GM12878 (cell line): ENCODE measurements around the gene PIAS2. TPM values are rescaled to one million over a fixed set of nuclear protein-coding genes. Genes with fewer than 3 reads are reported as not detected.

Experiments
- ATAC-seq: fragments of 200-7000 bp; cut with Tn5 transposase; 3 replicates; pipeline ENCODE4 v1.9.1; 2020; ENCODE audit warnings: mild to moderate bottlenecking, moderate library complexity
- BruUV-seq: library from RNA; stranded (reverse); fragments of 400-500 nt; replicated peaks from 2 replicates; lab custom pipeline; 2021; lab: Mats Ljungman, UMichigan
- CTCF ChIA-PET: fragments of 300-600 bp; sonication (Branson Sonifier 250); formaldehyde crosslinking; extraction: SDS; loops from one replicate; lab custom pipeline; 2021; ENCODE audit warnings: inconsistent platforms; lab: Yijun Ruan, JAX
- POLR2A ChIA-PET: fragments of 350-600 bp; formaldehyde crosslinking; extraction: SDS; loops from one replicate; lab custom pipeline; 2021; ENCODE audit warnings: inconsistent platforms; lab: Charles Lee
- RAD21 ChIA-PET: fragments of 300-600 bp; sonication (Branson Sonifier 250); formaldehyde crosslinking; loops from one replicate; lab custom pipeline; 2023; ENCODE audit warnings: antibody characterized with exemption; ENCODE audit not compliant: unreplicated experiment; lab: Charles Lee
- SMC1A ChIA-PET: fragments of 300-600 bp; sonication (Branson Sonifier 250); formaldehyde crosslinking; loops from one replicate; lab custom pipeline; 2023; ENCODE audit not compliant: unreplicated experiment, uncharacterized antibody; lab: Charles Lee
- DNase-seq: peaks from one replicate; pipeline ENCODE4 v3.0.0-alpha.2; 2011; ENCODE audit warnings: low read depth, low spot score
- FAIRE-seq: peaks from 3 replicates; lab custom pipeline; 2011; peaks lifted over from hg19 to GRCh38; lab: Jason Lieb, UNC
- H2AFZ ChIP-seq: 2 replicates; pipeline ENCODE4 v1.6.0; 2011; ENCODE audit warnings: low read depth, low read length, control low read depth; ENCODE audit not compliant: control insufficient read depth
- H3K27ac ChIP-seq: 2 replicates; pipeline ENCODE4 v1.5.1; 2011; ENCODE audit warnings: control low read depth; ENCODE audit not compliant: control insufficient read depth, insufficient read depth
- H3K27me3 ChIP-seq, 2 experiments: replicated peaks in 1 of 2; 2 replicates each; pipeline versions ENCODE4 v1.6.0 to v1.6.1; 2011; ENCODE audit warnings: low read length in 1 of 2; ENCODE audit not compliant: control insufficient read depth in 2 of 2, insufficient read depth in 2 of 2
- H3K36me3 ChIP-seq, 2 experiments: 2 replicates each; pipeline ENCODE4 v1.5.1; 2011; ENCODE audit warnings: low read length in 1 of 2; ENCODE audit not compliant: control insufficient read depth in 2 of 2, insufficient read depth in 2 of 2
- H3K4me1 ChIP-seq: 2 replicates; pipeline ENCODE4 v1.6.1; 2011; ENCODE audit warnings: mild to moderate bottlenecking, low read length, moderate library complexity, mixed read lengths; ENCODE audit not compliant: control insufficient read depth, insufficient read depth
- H3K4me2 ChIP-seq: 2 replicates; pipeline ENCODE4 v1.6.0; 2011; ENCODE audit warnings: control low read depth; ENCODE audit not compliant: control insufficient read depth, insufficient read depth
- H3K4me3 ChIP-seq: fragments of 200-600 bp; sonication (generic); 2 replicates; pipeline ENCODE4 v1.5.1; 2016
- H3K79me2 ChIP-seq: 2 replicates; pipeline ENCODE4 v1.6.0; 2011; ENCODE audit warnings: low read length; ENCODE audit not compliant: control insufficient read depth, insufficient read depth
- H3K9ac ChIP-seq: 2 replicates; pipeline ENCODE4 v1.8.0; 2011; ENCODE audit warnings: low read length, control low read depth, mixed read lengths; ENCODE audit not compliant: control insufficient read depth, insufficient read depth
- H3K9me3 ChIP-seq: replicated peaks from 3 replicates; pipeline ENCODE4 v1.5.1; 2011; ENCODE audit warnings: mild to moderate bottlenecking, low read length; ENCODE audit not compliant: control insufficient read depth, insufficient read depth
- H4K20me1 ChIP-seq: 2 replicates; pipeline ENCODE4 v1.6.0; 2011; ENCODE audit not compliant: control insufficient read depth, insufficient read depth
- ATF7 ChIP-seq: fragments of 450-650 bp; IDR thresholded peaks from 2 replicates; pipeline ENCODE4 v1.6.1; 2016; ENCODE audit warnings: low read depth, mild to moderate bottlenecking
- BHLHE40 ChIP-seq, 2 experiments: fragments of 450-650 bp in 1 of 2; IDR thresholded peaks; 2 replicates each; pipeline ENCODE4 v1.6.1; 2011 to 2017; ENCODE audit warnings: low read depth in 2 of 2, borderline replicate concordance in 1 of 2, improper control_type of control experiment in 1 of 2, low read length in 1 of 2, mild to moderate bottlenecking in 1 of 2
- CBX3 ChIP-seq: fragments of 200-600 bp; sonication (generic); IDR thresholded peaks from 2 replicates; pipeline ENCODE4 v1.6.1; 2016; ENCODE audit warnings: low read depth, borderline replicate concordance
- CHD1 ChIP-seq: IDR thresholded peaks from 2 replicates; pipeline ENCODE4 v1.6.1; 2012; ENCODE audit warnings: low read depth, low read length, improper control_type of control experiment
- DPF2 ChIP-seq: fragments of 450-650 bp; IDR thresholded peaks from 2 replicates; pipeline ENCODE4 v1.6.1; 2017; ENCODE audit warnings: mild to moderate bottlenecking
- HDGF ChIP-seq: fragments of 450-650 bp; IDR thresholded peaks from 2 replicates; pipeline ENCODE4 v1.6.1; 2016; ENCODE audit warnings: antibody characterized with exemption
- JUND ChIP-seq: IDR thresholded peaks from 2 replicates; pipeline ENCODE4 v1.6.1; 2012; ENCODE audit warnings: low read depth, mild to moderate bottlenecking, low read length, improper control_type of control experiment, moderate library complexity
- KAT2A ChIP-seq: conservative IDR thresholded peaks from 2 replicates; pipeline ENCODE4 v1.6.1; 2011; ENCODE audit warnings: low read depth, low read length; ENCODE audit not compliant: control insufficient read depth
- MEF2B ChIP-seq: fragments of 450-650 bp; IDR thresholded peaks from 2 replicates; pipeline ENCODE4 v1.6.1; 2018; ENCODE audit warnings: mild to moderate bottlenecking, moderate library complexity; ENCODE audit not compliant: partially characterized antibody, poor library complexity, severe bottlenecking
- NRF1 ChIP-seq: conservative IDR thresholded peaks from 2 replicates; pipeline ENCODE4 v1.6.1; 2011; ENCODE audit warnings: mild to moderate bottlenecking, low read depth, low read length, improper control_type of control experiment
- PAX5 ChIP-seq: IDR thresholded peaks from 2 replicates; pipeline ENCODE4 v1.6.1; 2011; ENCODE audit warnings: low read depth, low read length, borderline replicate concordance
- PAX8 ChIP-seq: fragments of 450-650 bp; IDR thresholded peaks from 2 replicates; pipeline ENCODE4 v1.6.1; 2017; ENCODE audit warnings: mild to moderate bottlenecking, moderate library complexity
- POLR2AphosphoS2 ChIP-seq: IDR thresholded peaks from 2 replicates; pipeline ENCODE4 v1.6.1; 2011; ENCODE audit warnings: low read depth, mild to moderate bottlenecking, low read length, improper control_type of control experiment, moderate library complexity
- POU2F2 ChIP-seq: IDR thresholded peaks from 3 replicates; pipeline ENCODE4 v1.6.1; 2011; ENCODE audit warnings: low read depth, mild to moderate bottlenecking, low read length, borderline replicate concordance
- RCOR1 ChIP-seq: conservative IDR thresholded peaks from 2 replicates; pipeline ENCODE4 v1.6.1; 2012; ENCODE audit warnings: low read depth, low read length, improper control_type of control experiment
- RFX5 ChIP-seq: IDR thresholded peaks from 2 replicates; pipeline ENCODE4 v1.6.1; 2011; ENCODE audit warnings: low read depth, low read length, improper control_type of control experiment
- SIN3A ChIP-seq: IDR thresholded peaks from 2 replicates; pipeline ENCODE4 v1.6.1; 2012; ENCODE audit warnings: low read depth, low read length, improper control_type of control experiment
- SP1 ChIP-seq: IDR thresholded peaks from one replicate; pipeline ENCODE4 v1.6.1; 2011; ENCODE audit warnings: low read depth, low read length
- ZNF24 ChIP-seq: fragments of 450-650 bp; IDR thresholded peaks from 2 replicates; pipeline ENCODE4 v1.6.1; 2017; ENCODE audit warnings: antibody characterized with exemption, mild to moderate bottlenecking
- WGBS: methylation state at CpG from one replicate; pipeline ENCODE4 v1.1.6; 2016; ENCODE audit warnings: low lambda C conversion rate; ENCODE audit not compliant: insufficient replicate concordance, insufficient coverage; ENCODE audit errors: missing lambda C conversion rate; 5-methylcytosine and 5-hydroxymethylcytosine counted together
- in situ Hi-C: fragments of 300-500 bp; cut with MboI; formaldehyde crosslinking; loops from 9 replicates; pipeline ENCODE4 v1.14.3; 2018; ENCODE audit warnings: mixed read lengths
- intact Hi-C: fragments of 100-400 bp; cut with micrococcal nuclease; formaldehyde crosslinking; loops from one replicate; pipeline ENCODE4 v1.14.2; 2022; ENCODE audit not compliant: unreplicated experiment
- polyA plus RNA-seq, 11 experiments: library from polyadenylated mRNA; depleted of rRNA in 4 of 11; unstranded in 6 of 11; stranded (reverse) in 5 of 11; fragments of >200 nt; fragmentation: Nextera tagmentation in 4 of 11; fragmentation: Illumina TruSeq in 1 of 11; extraction: Ambion mirVana in 4 of 11; extraction: Trizol in 1 of 11; gene quantifications; 1 replicate in 1 of 11; 2 replicates in 10 of 11; pipeline versions ENCODE4 v1.2.1 to v1.2.3, GENCODE V29; 2011 to 2016; ENCODE audit warnings: inconsistent platforms in 2 of 11, missing spikeins in 2 of 11, low read depth in 1 of 11
- total RNA-seq, 4 experiments: library from RNA; depleted of rRNA in 3 of 4; stranded (reverse); fragments of >200 nt in 3 of 4; fragmentation: Illumina TruSeq in 1 of 4; extraction: Trizol in 1 of 4; gene quantifications; 2 replicates each; pipeline versions ENCODE4 v1.2.1 to v1.2.3, GENCODE V29; 2013 to 2021
- TF ChIP-seq, protein P1 (sequence below): IDR thresholded peaks from 2 replicates; pipeline ENCODE4 v1.6.1; 2012; ENCODE audit warnings: low read depth, low read length, improper control_type of control experiment

The PIAS2 gene
- total and polyA plus RNA-seq, 10 of the 15 experiments (the other 5 are each of a cell fraction or from before 2014, with no cell fraction given): 4.0 to 31.8 (median 22.4) TPM

DNA sequence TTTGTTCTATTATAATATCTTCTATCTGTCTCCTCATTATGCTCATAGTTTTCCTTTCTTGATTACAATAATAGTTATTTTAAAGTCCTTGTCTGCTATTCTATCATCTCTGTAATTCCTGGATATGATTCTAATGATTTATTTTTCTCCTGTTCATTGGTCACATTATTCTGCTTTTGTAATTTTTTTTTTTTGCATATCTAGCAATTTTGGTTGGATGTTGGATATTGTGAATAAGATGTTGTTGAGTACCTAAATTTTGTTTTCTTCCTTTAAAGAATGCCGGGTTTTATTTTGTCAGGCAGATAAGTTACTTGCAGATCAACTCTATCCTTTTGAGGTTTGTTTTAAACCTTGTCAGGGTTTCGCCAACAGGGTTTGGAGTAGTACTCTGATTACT, 25.3 kb upstream of the PIAS2 start (continued):
- TF ChIP-seq KAT2A (no peak), ZNF24 (no peak)

DNA sequence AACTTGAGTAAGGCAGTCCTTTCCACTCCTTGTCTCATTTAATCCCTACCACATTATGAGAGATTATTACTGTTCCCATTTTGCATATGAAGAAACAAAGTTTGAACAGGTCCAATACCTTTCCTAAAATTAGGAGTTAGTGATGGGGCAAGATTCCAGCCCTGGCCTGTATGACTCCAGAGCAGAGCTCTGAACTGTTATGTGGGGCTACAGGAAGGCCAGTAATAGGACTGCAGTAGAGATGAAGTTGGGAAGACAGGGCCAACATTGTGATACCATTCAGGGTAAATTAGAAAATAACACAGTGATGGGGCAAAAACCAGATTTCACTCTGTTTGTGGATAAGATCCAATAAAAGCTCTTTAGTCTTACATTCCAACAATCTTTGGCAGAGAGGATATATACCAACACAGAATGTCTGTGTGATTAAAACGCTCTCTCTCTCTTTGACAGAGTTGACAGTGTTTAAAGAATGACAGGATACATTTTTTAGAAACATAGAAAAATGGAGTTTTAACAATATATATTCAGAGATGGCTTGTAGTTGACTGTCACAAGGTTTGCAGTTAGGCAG, 22.8 kb upstream of the PIAS2 start:
- Histone ChIP-seq H3K79me2 (no peaks in the 10 kb centered on the region), H3K4me1 (no peaks in the 10 kb centered on the region), H4K20me1 (no peaks in the 10 kb centered on the region), H3K27ac (no peak overlapping the region), H3K9me3 (no peaks in the 10 kb centered on the region), H3K36me3 (no peaks in the 10 kb centered on the region), H3K4me2 (no peak overlapping the region), H3K27me3 (no peaks in the 10 kb centered on the region; a peak in 1 of 4 replicates), H2AFZ (no peak overlapping the region), H3K4me3 (no peak overlapping the region), H3K9ac (no peak overlapping the region)
- 23% methylated on average over 1 of the region's 1 CpG for WGBS
- BruUV-seq: no TSS peak
- intact Hi-C loops (no loop called here), in situ Hi-C loops (no loop called here)
- RAD21 ChIA-PET: no interaction called here
- CTCF ChIA-PET: interaction anchor here (0.8 to 1.8 kb wide), 3 partner anchors 9 to 11 kb away, joined by 3 to 5 read pairs (median 5); no protein-coding TSS in a partner anchor
- TF ChIP-seq JUND: no peak
- no peak for TF ChIP-seq RFX5
- no peak for TF ChIP-seq PAX8
- TF ChIP-seq POU2F2: no peak
- TF ChIP-seq SIN3A: no peak
- no peak for TF ChIP-seq CHD1
- no peak for TF ChIP-seq MEF2B
- no peak for TF ChIP-seq POLR2AphosphoS2
- TF ChIP-seq DPF2: no peak
- no peak for TF ChIP-seq CBX3
- no peak for TF ChIP-seq BHLHE40 (IDR thresholded peaks at IDR 0.05; ENCODE audit: borderline replicate concordance in 1 of 2, low read depth in 2 of 2, low read length in 1 of 2)
- no peak for TF ChIP-seq NRF1
- TF ChIP-seq HDGF: no peak
- TF ChIP-seq, protein P1, sequence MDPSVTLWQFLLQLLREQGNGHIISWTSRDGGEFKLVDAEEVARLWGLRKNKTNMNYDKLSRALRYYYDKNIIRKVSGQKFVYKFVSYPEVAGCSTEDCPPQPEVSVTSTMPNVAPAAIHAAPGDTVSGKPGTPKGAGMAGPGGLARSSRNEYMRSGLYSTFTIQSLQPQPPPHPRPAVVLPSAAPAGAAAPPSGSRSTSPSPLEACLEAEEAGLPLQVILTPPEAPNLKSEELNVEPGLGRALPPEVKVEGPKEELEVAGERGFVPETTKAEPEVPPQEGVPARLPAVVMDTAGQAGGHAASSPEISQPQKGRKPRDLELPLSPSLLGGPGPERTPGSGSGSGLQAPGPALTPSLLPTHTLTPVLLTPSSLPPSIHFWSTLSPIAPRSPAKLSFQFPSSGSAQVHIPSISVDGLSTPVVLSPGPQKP: no peak
- no peak for TF ChIP-seq PAX5
- no peak for TF ChIP-seq SP1
- TF ChIP-seq ATF7: no peak
- no peak for TF ChIP-seq RCOR1
- ATAC-seq (no peak), FAIRE-seq (no peak), DNase-seq (no peak)
- POLR2A ChIA-PET: interaction anchor here (0.5 kb wide), 1 partner anchor 844 kb away, joined by 3 read pairs; no protein-coding TSS in a partner anchor
- SMC1A ChIA-PET: no interaction called here
